ENCODE results near the gene MED15. TPM values are rescaled to one million over a fixed set of nuclear protein-coding genes. Genes with fewer than 3 reads are reported as not detected.

MED15 gene
- total RNA-seq, 4 donors from 2014 or later: 34.0 to 54.1 (median 38.9) TPM

- no peak for DNase-seq (ENCODE audit: extremely low spot score)
- Histone ChIP-seq H3K36me3 (peaks cover 15 to 24% (median 18%) of the 10 kb centered on the region in 4 donors), H3K27ac (replicated peaks in 1 of 4) (peak overlapping the region; percentile 69 to 85 (median 76)), H3K9me3 (no peaks in the 10 kb centered on the region), H3K27me3 (no peaks in the 10 kb centered on the region), H3K4me1 (peaks cover 61 to 75% (median 72%) of the 10 kb centered on the region in 4 donors), H3K4me3 (no peak overlapping the region)
- 68% methylated on average over 10 of the region's 10 CpGs for WGBS
- TF ChIP-seq EP300 (IDR thresholded peaks at IDR 0.05): no peak
- no peak for TF ChIP-seq POLR2AphosphoS5 (IDR thresholded peaks at IDR 0.05)
- TF ChIP-seq POLR2A (IDR thresholded peaks at IDR 0.05; ENCODE audit: low read depth): no peak
- TF ChIP-seq CTCF (IDR thresholded peaks at IDR 0.05): no peak
- intact Hi-C loops (cut with DNase I): no loop called here
Measured at GRCh38 chr22:20532256-20532993, 25.0 kb downstream of the MED15 start.

- WGBS: 81% methylated on average over 7 of the region's 11 CpGs
- no peaks in the 10 kb centered on the region for H3K9me3 ChIP-seq
- DNase-seq (ENCODE audit: extremely low spot score): no peak
- peaks cover 16 to 29% (median 19%) of the 10 kb centered on the region in 4 donors for H3K36me3 ChIP-seq
- no peaks in the 10 kb centered on the region for H3K27me3 ChIP-seq
- TF ChIP-seq POLR2AphosphoS5 (IDR thresholded peaks at IDR 0.05) (no peak), POLR2A (IDR thresholded peaks at IDR 0.05; ENCODE audit: low read depth) (no peak), CTCF (IDR thresholded peaks at IDR 0.05) (no peak), EP300 (IDR thresholded peaks at IDR 0.05) (no peak)
- peaks cover 59 to 73% (median 71%) of the 10 kb centered on the region in 4 donors for H3K4me1 ChIP-seq
- H3K4me3 ChIP-seq: no peak overlapping the region
- peak overlapping the region; percentile 69 to 85 (median 76) for H3K27ac ChIP-seq (replicated peaks in 1 of 4)
- intact Hi-C loops (cut with DNase I): no loop called here
Measured at GRCh38 chr22:20533095-20533878, 25.9 kb downstream of the MED15 start.

GRCh38 chr22:20533879-20534265, 26.5 kb downstream of the MED15 start:
- H3K36me3 ChIP-seq: peaks cover 16 to 29% (median 20%) of the 10 kb centered on the region in 4 donors
- H3K4me1 ChIP-seq: peaks cover 59 to 73% (median 71%) of the 10 kb centered on the region in 4 donors
- H3K4me3 ChIP-seq: no peak overlapping the region
- H3K9me3 ChIP-seq: no peaks in the 10 kb centered on the region
- intact Hi-C loops (cut with DNase I): no loop called here
- peak overlapping the region in 2 of 4 donors; percentile 14 to 18 for H3K27ac ChIP-seq (replicated peaks in 1 of 4)
- no peak for DNase-seq (ENCODE audit: extremely low spot score)
- 34% methylated on average over 3 of the region's 3 CpGs for WGBS
- TF ChIP-seq CTCF (IDR thresholded peaks at IDR 0.05): no peak
- no peaks in the 10 kb centered on the region for H3K27me3 ChIP-seq

- peaks cover 40 to 47% (median 46%) of the 10 kb centered on the region in 4 donors for H3K4me1 ChIP-seq
- no peaks in the 10 kb centered on the region for H3K27me3 ChIP-seq
- intact Hi-C loops (cut with DNase I): no loop called here
- 84% methylated on average over 11 of the region's 12 CpGs for WGBS
- H3K9me3 ChIP-seq: no peaks in the 10 kb centered on the region
- peaks cover 19 to 40% (median 31%) of the 10 kb centered on the region in 4 donors for H3K36me3 ChIP-seq
- TF ChIP-seq EP300 (IDR thresholded peaks at IDR 0.05) (no peak), POLR2AphosphoS5 (IDR thresholded peaks at IDR 0.05) (no peak), CTCF (IDR thresholded peaks at IDR 0.05) (no peak), POLR2A (IDR thresholded peaks at IDR 0.05; ENCODE audit: low read depth) (no peak)
- no peak for DNase-seq (ENCODE audit: extremely low spot score)
- no peak overlapping the region for H3K27ac ChIP-seq (replicated peaks in 1 of 4)
- H3K4me3 ChIP-seq: no peak overlapping the region
Measured at GRCh38 chr22:20536590-20537324, 29.3 kb downstream of the MED15 start.

Measured in esophagus muscularis mucosa (tissue), 4 donors.